SIG-M5 treated with dmso at 0.1 percent for 504 hours (cell line): Measurements from ENCODE around the gene CALD1.

Experiments
- DNase-seq: peaks from one replicate; lab custom pipeline; 2025; ENCODE audit not compliant: unreplicated experiment; lab: John Stamatoyannopoulos, UW

The CALD1 gene

GRCh38 chr7:134916171-134916883, 136.9 kb downstream of the CALD1 start:
- no peak for DNase-seq

- no peak for DNase-seq
Measured at GRCh38 chr7:134919240-134919641, 139.8 kb downstream of the CALD1 start.

GRCh38 chr7:134920026-134920753, 140.8 kb downstream of the CALD1 start:
- no peak for DNase-seq

GRCh38 chr7:134922720-134923704, 143.6 kb downstream of the CALD1 start:
- no peak for DNase-seq

- no peak for DNase-seq
Measured at GRCh38 chr7:134925766-134926165, 146.3 kb downstream of the CALD1 start.

- DNase-seq: no peak
Measured at GRCh38 chr7:134926396-134926795, 147.0 kb downstream of the CALD1 start.

- DNase-seq: no peak
Measured at GRCh38 chr7:134927076-134927475, 147.6 kb downstream of the CALD1 start.

- DNase-seq: no peak
Measured at GRCh38 chr7:134927723-134928122, 148.3 kb downstream of the CALD1 start.

GRCh38 chr7:134928554-134928953, 149.1 kb downstream of the CALD1 start:
- no peak for DNase-seq

- no peak for DNase-seq
Measured at GRCh38 chr7:134931487-134931886, 152.1 kb downstream of the CALD1 start.

GRCh38 chr7:134932707-134933370, 153.4 kb downstream of the CALD1 start:
- no peak for DNase-seq

GRCh38 chr7:134933460-134934068, 154.1 kb downstream of the CALD1 start:
- no peak for DNase-seq

- no peak for DNase-seq
Measured at GRCh38 chr7:134935701-134936100, 156.3 kb downstream of the CALD1 start.

GRCh38 chr7:134936893-134937510, 157.6 kb downstream of the CALD1 start:
- no peak for DNase-seq

- no peak for DNase-seq
Measured at GRCh38 chr7:134938141-134938540, 158.7 kb downstream of the CALD1 start.

- no peak for DNase-seq
Measured at GRCh38 chr7:134939136-134939535, 159.7 kb downstream of the CALD1 start.

GRCh38 chr7:134940729-134941128, 161.3 kb downstream of the CALD1 start:
- DNase-seq: no peak

GRCh38 chr7:134941185-134941900, 161.9 kb downstream of the CALD1 start:
- DNase-seq: no peak

GRCh38 chr7:134941952-134942351, 162.5 kb downstream of the CALD1 start:
- DNase-seq: no peak
